Measurements from ENCODE around the gene SLC7A14. TPM values are rescaled to one million over a fixed set of nuclear protein-coding genes. Genes with fewer than 3 reads are reported as not detected.

Gene SLC7A14
- total and polyA plus RNA-seq, 2 donors (not counting 1 experiment from before 2014, with no cell fraction given): not detected

GRCh38 chr3:170500462-170500861 is 85.4 kb downstream of the SLC7A14 start:
- H4K20me1 ChIP-seq (ENCODE audit: control insufficient read depth, insufficient read depth, low read length, poor library complexity, severe bottlenecking): no peaks in the 10 kb centered on the region
- H3K27ac ChIP-seq (ENCODE audit: low read length in 2 of 2): no peak overlapping the region
- no peaks in the 10 kb centered on the region for H3K4me1 Mint-ChIP-seq
- no peak overlapping the region for H3K27ac Mint-ChIP-seq
- ATAC-seq (ENCODE audit: low read depth) (no peak), DNase-seq (no peak)
- H3K27me3 Mint-ChIP-seq: peaks cover 15% of the 10 kb centered on the region
- H2AFZ ChIP-seq (ENCODE audit: insufficient read depth, low read depth, low read length, poor library complexity, severe bottlenecking): no peak overlapping the region
- TF ChIP-seq EZH2 (IDR thresholded peaks at IDR 0.05; ENCODE audit: borderline replicate concordance, insufficient read depth, low read depth, low read length, poor library complexity, severe bottlenecking) (no peak), CTCF (IDR thresholded peaks at IDR 0.05) (no peak)
- no CpG with 5 or more reads among the region's 2 CpGs for WGBS (ENCODE audit: insufficient coverage)
- no peaks in the 10 kb centered on the region for H3K79me2 ChIP-seq (ENCODE audit: control insufficient read depth, insufficient read depth, low read length)
- POLR2A ChIA-PET: no interaction called here
- CTCF ChIA-PET: interaction anchor here (0.7 to 1.5 kb wide), 3 partner anchors 10 to 268 kb away, joined by 3 to 4 read pairs (median 3); no protein-coding TSS in a partner anchor
- no peak overlapping the region for H3K4me3 ChIP-seq (ENCODE audit: control extremely low read depth in 1 of 5, extremely low read depth in 1 of 5, insufficient read depth in 1 of 5, low read depth in 2 of 5, low read length in 4 of 5)
- H3K4me1 ChIP-seq (ENCODE audit: control insufficient read depth in 2 of 2, insufficient read depth in 2 of 2, low read length in 2 of 2): no peaks in the 10 kb centered on the region
- intact Hi-C loops (cut with micrococcal nuclease): no loop called here
- H3K9me3 Mint-ChIP-seq (ENCODE audit: insufficient read depth): no peaks in the 10 kb centered on the region
- no peaks in the 10 kb centered on the region for H3K9me3 ChIP-seq (ENCODE audit: control extremely low read depth in 1 of 3, control insufficient read depth in 2 of 3, insufficient read depth in 1 of 3, low read length in 2 of 3)
- H3K4me3 Mint-ChIP-seq: no peak overlapping the region
- no peak overlapping the region for H3K9ac ChIP-seq (ENCODE audit: low read length)
- peaks cover 0 to 3% (median 0%) of the 10 kb centered on the region in 4 experiments for H3K27me3 ChIP-seq (replicated peaks in 1 of 4; ENCODE audit: control extremely low read depth in 1 of 4, control insufficient read depth in 3 of 4, insufficient read depth in 4 of 4, low read length in 3 of 4)
- H3K36me3 ChIP-seq (replicated peaks in 1 of 2; ENCODE audit: control extremely low read depth in 1 of 2, control insufficient read depth in 1 of 2, extremely low read depth in 1 of 2, insufficient read depth in 2 of 2, low read length in 1 of 2): no peaks in the 10 kb centered on the region
- no peak overlapping the region for H3K4me2 ChIP-seq (replicated peaks; ENCODE audit: low read depth, low read length, poor library complexity, severe bottlenecking)

- TF ChIP-seq CTCF (IDR thresholded peaks at IDR 0.05): peak; percentile 23
- no peak for TF ChIP-seq EZH2 (IDR thresholded peaks at IDR 0.05; ENCODE audit: borderline replicate concordance, insufficient read depth, low read depth, low read length, poor library complexity, severe bottlenecking)
- Histone ChIP-seq H3K9ac (ENCODE audit: low read length) (no peak overlapping the region), H3K4me2 (replicated peaks; ENCODE audit: low read depth, low read length, poor library complexity, severe bottlenecking) (no peak overlapping the region), H4K20me1 (ENCODE audit: control insufficient read depth, insufficient read depth, low read length, poor library complexity, severe bottlenecking) (no peaks in the 10 kb centered on the region), H3K79me2 (ENCODE audit: control insufficient read depth, insufficient read depth, low read length) (no peaks in the 10 kb centered on the region), H3K27me3 (replicated peaks in 1 of 4; ENCODE audit: control extremely low read depth in 1 of 4, control insufficient read depth in 3 of 4, insufficient read depth in 4 of 4, low read length in 3 of 4) (peaks cover 0 to 3% (median 0%) of the 10 kb centered on the region in 4 experiments), H3K4me1 (ENCODE audit: control insufficient read depth in 2 of 2, insufficient read depth in 2 of 2, low read length in 2 of 2) (no peaks in the 10 kb centered on the region), H2AFZ (ENCODE audit: insufficient read depth, low read depth, low read length, poor library complexity, severe bottlenecking) (no peak overlapping the region), H3K36me3 (replicated peaks in 1 of 2; ENCODE audit: control extremely low read depth in 1 of 2, control insufficient read depth in 1 of 2, extremely low read depth in 1 of 2, insufficient read depth in 2 of 2, low read length in 1 of 2) (no peaks in the 10 kb centered on the region), H3K9me3 (ENCODE audit: control extremely low read depth in 1 of 3, control insufficient read depth in 2 of 3, insufficient read depth in 1 of 3, low read length in 2 of 3) (no peaks in the 10 kb centered on the region), H3K4me3 (ENCODE audit: control extremely low read depth in 1 of 5, extremely low read depth in 1 of 5, insufficient read depth in 1 of 5, low read depth in 2 of 5, low read length in 4 of 5) (no peak overlapping the region), H3K27ac (ENCODE audit: low read length in 2 of 2) (no peak overlapping the region)
- ATAC-seq (ENCODE audit: low read depth): no peak
- no peak overlapping the region for H3K27ac Mint-ChIP-seq
- no peaks in the 10 kb centered on the region for H3K9me3 Mint-ChIP-seq (ENCODE audit: insufficient read depth)
- H3K4me3 Mint-ChIP-seq: no peak overlapping the region
- intact Hi-C loops (cut with micrococcal nuclease): loop anchor here (1.0 kb wide), 1 partner anchor 189 kb away; no protein-coding TSS in a partner anchor
- WGBS (ENCODE audit: insufficient coverage): 57% methylated on average over 3 of the region's 3 CpGs
- CTCF ChIA-PET: interaction anchor here (0.5 to 1.5 kb wide), 4 partner anchors 9 to 230 kb away, joined by 3 to 4 read pairs (median 4); no protein-coding TSS in a partner anchor
- DNase-seq: no peak
- POLR2A ChIA-PET: no interaction called here
- H3K27me3 Mint-ChIP-seq: peaks cover 17% of the 10 kb centered on the region
- H3K4me1 Mint-ChIP-seq: no peaks in the 10 kb centered on the region
Measured at GRCh38 chr3:170499562-170500156, 86.2 kb downstream of the SLC7A14 start.
